SK-N-SH (cell line): Measurements from ENCODE around the gene NAV2. TPM values are rescaled to one million over a fixed set of nuclear protein-coding genes. Genes with fewer than 3 reads are reported as not detected.

ENCODE experiments used
- CTCF ChIA-PET: fragments of 300-600, 350-600 bp; formaldehyde crosslinking; extraction: SDS; loops from one replicate; lab custom pipeline; 2021; lab: Yijun Ruan, JAX
- POLR2A ChIA-PET: fragments of 350-600 bp; sonication (Branson Sonifier 250); formaldehyde crosslinking; extraction: SDS; loops from one replicate; lab custom pipeline; 2020; ENCODE audit warnings: antibody characterized with exemption, inconsistent platforms; lab: Yijun Ruan, JAX
- DNase-seq: peaks from one replicate; pipeline ENCODE4 v3.0.0; 2012
- H2AFZ ChIP-seq: fragments of 200-600 bp; sonication (generic); 2 replicates; pipeline ENCODE4 v1.8.1; 2016; ENCODE audit warnings: antibody characterized with exemption, mild to moderate bottlenecking, low read depth
- H3F3A ChIP-seq: fragments of 200-600 bp; sonication (generic); replicated peaks from 2 replicates; pipeline ENCODE3; 2016; ENCODE audit warnings: antibody characterized with exemption, mild to moderate bottlenecking; ENCODE audit not compliant: insufficient read depth
- H3K27ac ChIP-seq, 2 experiments: fragments of 200-500 bp in 1 of 2; fragments of 200-600 bp in 1 of 2; sonication (Bioruptor generic) in 1 of 2; sonication (generic), shearing (Covaris generic) in 1 of 2; 2 replicates each; pipeline versions ENCODE4 v1.5.1 to v1.6.1; 2014 to 2016; ENCODE audit warnings: low read depth in 2 of 2, inconsistent platforms in 1 of 2, low read length in 1 of 2, mild to moderate bottlenecking in 1 of 2, mixed read lengths in 1 of 2
- H3K27me3 ChIP-seq: fragments of 200-600 bp; sonication (generic), shearing (Covaris generic); 2 replicates; pipeline ENCODE4 v1.6.1; 2016; ENCODE audit warnings: mixed run types; ENCODE audit not compliant: insufficient read depth
- H3K36me3 ChIP-seq, 2 experiments: fragments of 200-500 bp in 1 of 2; fragments of 200-600 bp in 1 of 2; sonication (Bioruptor generic) in 1 of 2; sonication (generic) in 1 of 2; replicated peaks in 1 of 2; 2 replicates each; pipeline versions ENCODE3 to v1.5.1; 2014 to 2016; ENCODE audit warnings: low read length in 1 of 2, mild to moderate bottlenecking in 1 of 2; ENCODE audit not compliant: insufficient read depth in 2 of 2, control insufficient read depth in 1 of 2
- H3K4me1 ChIP-seq, 2 experiments: fragments of 200-500 bp in 1 of 2; fragments of 200-600 bp in 1 of 2; sonication (Bioruptor generic) in 1 of 2; sonication (generic), shearing (Covaris generic) in 1 of 2; 2 replicates each; pipeline versions ENCODE4 v1.5.1 to v1.6.1; 2014 to 2016; ENCODE audit warnings: low read depth in 1 of 2, low read length in 1 of 2, mixed run types in 1 of 2; ENCODE audit not compliant: insufficient read depth in 2 of 2, control insufficient read depth in 1 of 2
- H3K4me2 ChIP-seq: fragments of 200-600 bp; sonication (generic), shearing (Covaris generic); 2 replicates; pipeline ENCODE4 v1.6.1; 2017; ENCODE audit warnings: mixed run types
- H3K4me3 ChIP-seq, 2 experiments: fragments of 200-500 bp in 1 of 2; fragments of 200-600 bp in 1 of 2; sonication (Bioruptor generic) in 1 of 2; sonication (generic), shearing (Covaris generic) in 1 of 2; 2 replicates each; pipeline versions ENCODE4 v1.5.1 to v1.8.1; 2014 to 2016; ENCODE audit warnings: low read depth in 2 of 2, inconsistent platforms in 1 of 2, low read length in 1 of 2, mild to moderate bottlenecking in 1 of 2, mixed read lengths in 1 of 2, moderate library complexity in 1 of 2
- H3K79me2 ChIP-seq: fragments of 200-600 bp; sonication (generic); 2 replicates; pipeline ENCODE4 v1.8.1; 2017; ENCODE audit warnings: mild to moderate bottlenecking; ENCODE audit not compliant: insufficient read depth
- H3K9ac ChIP-seq: fragments of 200-600 bp; sonication (generic); 2 replicates; pipeline ENCODE4 v1.6.1; 2017; ENCODE audit warnings: mixed run types
- H3K9me2 ChIP-seq: fragments of 200-600 bp; sonication (generic); 2 replicates; pipeline ENCODE4 v1.6.1; 2017; ENCODE audit warnings: mixed run types
- H3K9me3 ChIP-seq: fragments of 200-600 bp; sonication (generic); 2 replicates; pipeline ENCODE4 v1.6.1; 2017; ENCODE audit warnings: mixed run types, mild to moderate bottlenecking, moderate library complexity
- H4K20me1 ChIP-seq: fragments of 200-600 bp; sonication (generic); 2 replicates; pipeline ENCODE4 v1.6.1; 2017; ENCODE audit warnings: mild to moderate bottlenecking, mixed run types; ENCODE audit not compliant: insufficient read depth
- CHD2 ChIP-seq: fragments of 150-350 bp; IDR thresholded peaks from 2 replicates; pipeline ENCODE4 v1.6.1; 2018; ENCODE audit warnings: low read length; ENCODE audit not compliant: partially characterized antibody
- ELF1 ChIP-seq: IDR thresholded peaks from 2 replicates; pipeline ENCODE4 v1.4.0; 2012
- EP300 ChIP-seq, 2 experiments: IDR thresholded peaks; 2 replicates each; pipeline versions ENCODE4 v1.4.0 to v1.6.1; 2012; ENCODE audit warnings: borderline replicate concordance in 1 of 2, low read depth in 1 of 2, low read length in 1 of 2
- EZH2phosphoT487 ChIP-seq: fragments of 200-600 bp; sonication (generic); IDR thresholded peaks from 2 replicates; pipeline ENCODE4 v1.6.1; 2017; ENCODE audit warnings: low read depth, mixed run types, mild to moderate bottlenecking, antibody characterized with exemption, moderate library complexity, borderline replicate concordance
- FOSL2 ChIP-seq: IDR thresholded peaks from 2 replicates; pipeline ENCODE4 v1.4.0; 2012; ENCODE audit warnings: low read depth, mild to moderate bottlenecking, moderate library complexity, borderline replicate concordance
- FOXM1 ChIP-seq: IDR thresholded peaks from 2 replicates; pipeline ENCODE4 v1.4.0; 2012; ENCODE audit warnings: low read depth, mild to moderate bottlenecking
- GABPA ChIP-seq: IDR thresholded peaks from 2 replicates; pipeline ENCODE4 v1.4.0; 2012; ENCODE audit warnings: low read depth, mild to moderate bottlenecking
- GATA2 ChIP-seq: sonication (generic); formaldehyde crosslinking; IDR thresholded peaks from 2 replicates; pipeline ENCODE4 v1.5.0; 2020; ENCODE audit warnings: mild to moderate bottlenecking, missing genetic modification reagents
- JUND ChIP-seq: IDR thresholded peaks from 2 replicates; pipeline ENCODE4 v1.4.0; 2012
- MEF2A ChIP-seq: IDR thresholded peaks from 2 replicates; pipeline ENCODE4 v1.4.0; 2012; ENCODE audit warnings: low read depth, borderline replicate concordance
- MXI1 ChIP-seq: IDR thresholded peaks from 2 replicates; pipeline ENCODE4 v1.6.1; 2012; ENCODE audit warnings: mild to moderate bottlenecking, low read depth, low read length, improper control_type of control experiment
- NFIC ChIP-seq: IDR thresholded peaks from 2 replicates; pipeline ENCODE4 v1.4.0; 2012; ENCODE audit warnings: borderline replicate concordance
- POLR2AphosphoS5 ChIP-seq: IDR thresholded peaks from 2 replicates; pipeline ENCODE4 v1.6.1; 2012; ENCODE audit warnings: low read depth, low read length
- RAD21 ChIP-seq: IDR thresholded peaks from 2 replicates; pipeline ENCODE4 v1.6.1; 2012; ENCODE audit warnings: mild to moderate bottlenecking, low read length
- RCOR1 ChIP-seq: fragments of 150-350 bp; IDR thresholded peaks from 2 replicates; pipeline ENCODE4 v1.6.1; 2017; ENCODE audit warnings: antibody characterized with exemption, low read length
- RFX5 ChIP-seq: IDR thresholded peaks from 2 replicates; pipeline ENCODE4 v1.6.1; 2012; ENCODE audit warnings: mild to moderate bottlenecking, improper control_type of control experiment, low read length
- RXRA ChIP-seq: IDR thresholded peaks from 2 replicates; pipeline ENCODE4 v1.4.0; 2012; ENCODE audit warnings: low read depth, mild to moderate bottlenecking, borderline replicate concordance
- SIN3A ChIP-seq: IDR thresholded peaks from 2 replicates; pipeline ENCODE4 v1.6.1; 2012; ENCODE audit warnings: low read depth, mild to moderate bottlenecking, low read length, moderate library complexity, borderline replicate concordance
- TAF1 ChIP-seq: IDR thresholded peaks from 2 replicates; pipeline ENCODE4 v1.6.1; 2012; ENCODE audit warnings: low read depth, mild to moderate bottlenecking, low read length, moderate library complexity, borderline replicate concordance
- TCF12 ChIP-seq: IDR thresholded peaks from 2 replicates; pipeline ENCODE4 v1.4.0; 2012
- USF2 ChIP-seq: fragments of 150-350 bp; IDR thresholded peaks from 2 replicates; pipeline ENCODE4 v1.6.1; 2017; ENCODE audit warnings: antibody characterized with exemption, low read length, low read depth, borderline replicate concordance
- ZBTB33 ChIP-seq: IDR thresholded peaks from 2 replicates; pipeline ENCODE4 v1.4.0; 2012; ENCODE audit warnings: low read depth, borderline replicate concordance
- WGBS: methylation state at CpG from one replicate; pipeline ENCODE4 v1.1.6; 2017; ENCODE audit warnings: low lambda C conversion rate; 5-methylcytosine and 5-hydroxymethylcytosine counted together
- polyA plus RNA-seq, 3 experiments: library from polyadenylated mRNA; depleted of rRNA; stranded (reverse); fragments of >200 nt; gene quantifications; 2 replicates each; pipeline ENCODE4 v1.2.3, GENCODE V29; 2012
- TF ChIP-seq, protein P1 (sequence below): fragments of 200-600 bp; sonication (generic); IDR thresholded peaks from 2 replicates; pipeline ENCODE4 v1.6.1; 2017; ENCODE audit warnings: antibody characterized with exemption, mild to moderate bottlenecking, moderate library complexity
- TF ChIP-seq, protein P2 (sequence below): IDR thresholded peaks from 2 replicates; pipeline ENCODE4; 2012
- TF ChIP-seq, protein P3 (sequence below): IDR thresholded peaks from 2 replicates; pipeline ENCODE4 v1.4.0; 2012; ENCODE audit warnings: low read depth

Gene NAV2
- polyA plus RNA-seq, 1 of the 3 experiments (the other 2 are of a cell fraction), result 26.2 TPM

GRCh38 chr11:19973136-19973635 is 260.5 kb downstream of the NAV2 start (continued):
- no peak for TF ChIP-seq JUND

- Histone ChIP-seq H3K4me3 (no peak overlapping the region), H3K27me3 (no peaks in the 10 kb centered on the region), H3K79me2 (peaks cover 99% of the 10 kb centered on the region), H2AFZ (no peak overlapping the region), H3F3A (peaks cover 28% of the 10 kb centered on the region), H3K4me1 (peaks cover 5 to 8% of the 10 kb centered on the region in 2 experiments; a peak in 2 of 4 replicates), H3K9ac (no peak overlapping the region), H3K27ac (peak overlapping the region in 1 of 2 experiments; percentile 44; a peak in 2 of 4 replicates), H3K9me3 (no peaks in the 10 kb centered on the region), H4K20me1 (peaks cover 57% of the 10 kb centered on the region), H3K9me2 (no peaks in the 10 kb centered on the region), H3K36me3 (peaks cover 43 to 59% of the 10 kb centered on the region in 2 experiments), H3K4me2 (no peak overlapping the region)
- ChIA-PET CTCF (interaction anchor here (1.0 kb wide), 1 partner anchor 10 kb away, joined by 3 read pairs; no protein-coding TSS in a partner anchor), POLR2A (no interaction called here)
- WGBS, result 87% methylated on average over 4 of the region's 4 CpGs
- DNase-seq, result no peak
- TF ChIP-seq EP300 (IDR thresholded peaks at IDR 0.05; ENCODE audit: borderline replicate concordance in 1 of 2, low read depth in 1 of 2, low read length in 1 of 2), result peak in 1 of 2 experiments; percentile 51; a peak in 1 of 4 replicates
- peak; percentile 78 for TF ChIP-seq TCF12
- no peak for TF ChIP-seq GABPA
- no peak for TF ChIP-seq SIN3A
- no peak for TF ChIP-seq RFX5
- no peak for TF ChIP-seq CHD2
- TF ChIP-seq, protein P1, sequence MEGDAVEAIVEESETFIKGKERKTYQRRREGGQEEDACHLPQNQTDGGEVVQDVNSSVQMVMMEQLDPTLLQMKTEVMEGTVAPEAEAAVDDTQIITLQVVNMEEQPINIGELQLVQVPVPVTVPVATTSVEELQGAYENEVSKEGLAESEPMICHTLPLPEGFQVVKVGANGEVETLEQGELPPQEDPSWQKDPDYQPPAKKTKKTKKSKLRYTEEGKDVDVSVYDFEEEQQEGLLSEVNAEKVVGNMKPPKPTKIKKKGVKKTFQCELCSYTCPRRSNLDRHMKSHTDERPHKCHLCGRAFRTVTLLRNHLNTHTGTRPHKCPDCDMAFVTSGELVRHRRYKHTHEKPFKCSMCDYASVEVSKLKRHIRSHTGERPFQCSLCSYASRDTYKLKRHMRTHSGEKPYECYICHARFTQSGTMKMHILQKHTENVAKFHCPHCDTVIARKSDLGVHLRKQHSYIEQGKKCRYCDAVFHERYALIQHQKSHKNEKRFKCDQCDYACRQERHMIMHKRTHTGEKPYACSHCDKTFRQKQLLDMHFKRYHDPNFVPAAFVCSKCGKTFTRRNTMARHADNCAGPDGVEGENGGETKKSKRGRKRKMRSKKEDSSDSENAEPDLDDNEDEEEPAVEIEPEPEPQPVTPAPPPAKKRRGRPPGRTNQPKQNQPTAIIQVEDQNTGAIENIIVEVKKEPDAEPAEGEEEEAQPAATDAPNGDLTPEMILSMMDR, result no peak
- no peak for TF ChIP-seq EZH2phosphoT487
- TF ChIP-seq FOSL2, result no peak; the same call in 1 of the 2 replicates
- no peak for TF ChIP-seq ZBTB33
- TF ChIP-seq RCOR1, result no peak
- TF ChIP-seq JUND, result peak; percentile 37; the same call in 1 of the 2 replicates
- TF ChIP-seq FOXM1, result no peak
- no peak for TF ChIP-seq USF2
- no peak for TF ChIP-seq GATA2
- TF ChIP-seq POLR2AphosphoS5, result no peak; the same call in 1 of the 2 replicates
- TF ChIP-seq MEF2A, result no peak
- no peak for TF ChIP-seq MXI1
- TF ChIP-seq TAF1, result no peak
- TF ChIP-seq, protein P2, sequence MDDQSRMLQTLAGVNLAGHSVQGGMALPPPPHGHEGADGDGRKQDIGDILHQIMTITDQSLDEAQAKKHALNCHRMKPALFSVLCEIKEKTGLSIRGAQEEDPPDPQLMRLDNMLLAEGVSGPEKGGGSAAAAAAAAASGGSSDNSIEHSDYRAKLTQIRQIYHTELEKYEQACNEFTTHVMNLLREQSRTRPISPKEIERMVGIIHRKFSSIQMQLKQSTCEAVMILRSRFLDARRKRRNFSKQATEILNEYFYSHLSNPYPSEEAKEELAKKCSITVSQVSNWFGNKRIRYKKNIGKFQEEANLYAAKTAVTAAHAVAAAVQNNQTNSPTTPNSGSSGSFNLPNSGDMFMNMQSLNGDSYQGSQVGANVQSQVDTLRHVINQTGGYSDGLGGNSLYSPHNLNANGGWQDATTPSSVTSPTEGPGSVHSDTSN, result peak; percentile 73
- TF ChIP-seq ELF1, result no peak
- TF ChIP-seq RAD21, result no peak
- no peak for TF ChIP-seq RXRA
- TF ChIP-seq, protein P3, sequence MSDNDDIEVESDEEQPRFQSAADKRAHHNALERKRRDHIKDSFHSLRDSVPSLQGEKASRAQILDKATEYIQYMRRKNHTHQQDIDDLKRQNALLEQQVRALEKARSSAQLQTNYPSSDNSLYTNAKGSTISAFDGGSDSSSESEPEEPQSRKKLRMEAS, result no peak
- no peak for TF ChIP-seq NFIC
These were observed 262.2 kb downstream of the NAV2 start for GRCh38 chr11:19974886-19975285.
